Posterior vena cava (tissue), 2 donors: ENCODE data around the gene ZC2HC1C. TPM values are rescaled to one million over a fixed set of nuclear protein-coding genes. Genes with fewer than 3 reads are reported as not detected.

Source experiments
- DNase-seq: peaks from one replicate; pipeline ENCODE4 v3.0.0-alpha.2; 2020; ENCODE audit warnings: low spot score
- intact Hi-C, 2 donors: fragments of 100-400 bp; cut with DNase I; formaldehyde crosslinking; loops; one replicate each; pipeline versions ENCODE4 v1.14.1 to v1.14.2; 2022 to 2023
- total RNA-seq, 2 donors: library from RNA; stranded (reverse); fragmentation: NEBNext Ultra II Directional; extraction: Animal tissue kit (Norgen Biotek cat#: 25700); gene quantifications; one replicate each; pipeline ENCODE4 v1.2.1, GENCODE V29; 2021
- donor health status: DM: yes; HTN: yes; CAD: no.
- donor health status: DM: yes; HTN: yes; CAD: no.

Gene ZC2HC1C
- total RNA-seq, 2 donors from 2014 or later: 0.46 to 2.3 TPM

DNA sequence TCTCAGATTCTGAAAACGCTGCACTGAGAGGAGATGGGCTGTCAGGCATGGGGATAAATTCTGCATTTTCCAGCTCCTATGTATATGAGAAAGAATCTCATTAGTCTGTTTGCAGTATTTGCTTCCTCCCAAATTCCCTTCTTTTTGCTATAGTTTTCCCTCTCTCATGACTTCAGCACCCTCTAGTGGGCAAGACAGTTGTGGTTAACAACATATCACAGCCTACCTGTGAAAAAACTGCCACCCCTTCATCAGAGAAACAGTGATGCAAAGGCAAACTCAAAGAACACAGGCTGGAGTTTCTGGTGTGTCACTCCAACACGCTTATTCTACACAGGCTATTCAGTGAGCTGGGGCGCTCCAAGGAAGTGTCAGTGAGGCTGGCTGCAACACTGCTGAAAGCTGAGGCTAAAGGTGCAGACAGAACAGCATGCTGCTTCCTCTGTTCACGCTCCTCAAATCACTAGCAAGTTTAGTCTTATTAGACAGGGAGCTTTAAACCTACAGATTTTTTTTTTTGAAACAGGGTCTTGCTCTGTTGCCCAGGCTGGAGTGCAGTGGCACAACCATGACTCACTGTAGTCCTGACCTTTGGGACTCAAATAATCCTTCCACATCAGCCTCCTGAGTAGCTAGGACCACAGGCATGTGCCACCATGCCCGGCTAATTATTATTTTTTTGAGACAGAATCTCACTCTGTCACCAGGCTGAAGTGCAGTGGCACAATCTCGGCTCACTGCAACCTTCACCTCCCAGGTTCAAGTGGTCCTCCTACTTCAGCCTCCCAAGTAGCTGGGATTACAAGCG, 19.3 kb downstream of the ZC2HC1C start:
- intact Hi-C loops: loop anchor here in 1 of 2 donors (5.0 kb wide), 1 partner anchor 176 kb away; no protein-coding TSS in a partner anchor

DNA sequence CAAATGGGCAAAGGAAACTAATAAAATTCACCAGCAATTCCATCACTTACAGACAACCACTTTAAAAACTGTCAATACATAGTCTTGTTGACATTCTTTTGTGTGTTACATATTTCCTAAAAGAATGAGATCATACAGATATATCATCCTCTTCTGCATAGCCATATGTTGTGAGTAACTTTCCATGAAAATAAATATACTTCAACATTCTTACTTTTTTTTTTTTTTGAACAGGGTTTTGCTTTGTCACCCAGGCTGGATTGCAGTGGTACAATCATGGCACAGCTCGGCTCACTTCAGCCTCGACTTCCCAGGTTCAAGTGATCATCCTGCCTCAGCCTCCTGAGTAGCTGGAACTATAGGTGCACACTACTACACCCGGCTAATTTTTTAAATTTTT, 20.9 kb downstream of the ZC2HC1C start:
- intact Hi-C loops: no loop called here
- DNase-seq: no peak

More for the DNA sequence above, 19.3 kb downstream of the ZC2HC1C start:
- no peak for DNase-seq

DNA sequence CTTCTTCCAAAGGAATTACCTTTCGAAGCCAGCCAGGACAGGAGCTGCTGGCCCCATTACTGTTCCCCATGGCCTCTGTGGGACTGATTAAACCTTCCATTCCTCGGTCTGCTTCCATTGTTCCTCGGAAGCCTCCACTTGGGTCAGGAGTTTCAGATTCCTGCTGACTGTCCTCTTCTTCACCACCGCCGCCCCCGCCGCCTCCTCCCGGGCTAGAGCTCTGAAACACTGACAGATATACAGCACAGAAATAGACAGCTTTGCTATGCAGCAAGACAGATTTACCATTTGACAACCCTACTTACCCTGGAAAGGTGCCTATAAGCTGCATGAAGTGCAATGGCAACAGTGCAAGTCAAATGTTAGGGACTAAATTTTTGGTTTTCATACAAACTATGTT, 21.8 kb downstream of the ZC2HC1C start:
- intact Hi-C loops: no loop called here
- DNase-seq: no peak

DNA sequence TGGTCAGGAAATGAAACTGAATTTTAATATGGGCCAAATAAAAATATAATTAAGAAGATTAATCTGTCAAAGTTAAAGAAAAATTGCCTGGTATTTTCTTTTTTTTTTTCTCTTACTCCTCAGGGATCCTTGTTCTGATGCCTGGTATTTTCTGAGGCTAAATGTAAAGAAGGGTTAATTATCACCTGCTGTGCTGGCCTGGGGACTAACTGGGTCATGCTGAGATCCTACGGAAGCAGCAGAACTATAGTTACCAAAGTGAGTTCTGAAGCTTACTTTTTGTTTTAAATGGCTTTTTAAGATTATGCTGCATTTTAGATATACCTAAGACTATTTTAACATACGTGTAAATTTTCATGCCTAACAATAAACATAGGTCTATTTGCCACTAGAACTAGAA, 23.3 kb downstream of the ZC2HC1C start:
- intact Hi-C loops: no loop called here

DNA sequence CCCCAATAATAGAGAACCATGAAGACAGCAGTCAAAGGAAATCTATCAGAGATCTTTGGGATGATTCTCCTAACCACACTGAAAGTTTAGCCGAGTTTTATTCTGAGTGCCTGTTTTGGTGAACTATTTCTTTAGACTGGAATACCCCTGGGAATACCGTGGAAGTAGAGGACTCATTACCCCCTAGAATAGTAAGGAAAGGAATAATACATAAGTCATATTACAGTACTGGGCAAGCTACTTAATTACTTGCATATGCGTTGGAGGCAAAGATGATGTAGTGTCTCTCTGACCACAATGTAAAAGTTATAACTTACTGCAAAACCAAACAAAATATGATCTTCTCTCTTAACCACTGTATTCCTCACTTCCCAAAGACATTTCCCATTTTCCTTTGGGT, 25.5 kb downstream of the ZC2HC1C start:
- DNase-seq: no peak
- intact Hi-C loops: no loop called here

More for the DNA sequence above, 23.3 kb downstream of the ZC2HC1C start:
- DNase-seq: no peak

DNA sequence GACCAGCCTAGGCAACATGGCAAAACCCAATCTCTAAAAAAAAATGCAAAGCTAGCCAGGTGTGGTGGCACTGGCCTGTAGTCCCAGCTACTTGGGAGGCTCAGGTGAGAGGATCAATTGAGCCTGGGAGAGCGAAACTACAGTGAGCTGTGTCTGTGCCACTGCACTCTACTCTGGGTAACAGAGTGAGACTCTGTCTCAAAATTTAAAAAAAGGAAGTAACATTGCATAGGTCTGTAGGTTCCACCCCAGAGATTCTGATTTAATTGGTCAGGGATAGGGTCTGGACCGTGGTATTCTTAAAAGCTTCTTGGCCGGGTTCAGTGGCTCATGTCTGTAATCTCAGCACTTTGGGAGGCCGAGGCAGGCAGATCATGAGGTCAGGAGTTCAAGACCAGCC, 26.2 kb downstream of the ZC2HC1C start:
- intact Hi-C loops: no loop called here
- DNase-seq: no peak

DNA sequence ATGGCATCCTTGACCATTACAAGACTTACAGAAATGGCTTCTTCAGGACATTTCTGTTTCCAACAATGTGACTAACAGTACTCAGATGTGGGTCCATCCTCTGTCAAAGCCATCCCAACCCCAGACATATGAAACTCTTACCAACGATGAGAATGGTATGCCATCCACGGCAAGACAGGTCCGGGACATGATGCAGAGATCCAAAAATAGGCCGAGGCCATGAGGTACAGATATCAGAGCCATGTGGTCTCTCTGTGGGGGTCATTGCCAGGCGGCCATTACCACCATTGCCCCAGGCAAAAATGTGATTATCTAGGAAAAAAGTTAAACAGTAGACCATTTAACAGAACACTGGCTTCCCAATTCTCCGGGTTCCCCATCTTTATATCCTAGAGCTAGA, 27.5 kb downstream of the ZC2HC1C start:
- DNase-seq: no peak
- intact Hi-C loops: no loop called here

DNA sequence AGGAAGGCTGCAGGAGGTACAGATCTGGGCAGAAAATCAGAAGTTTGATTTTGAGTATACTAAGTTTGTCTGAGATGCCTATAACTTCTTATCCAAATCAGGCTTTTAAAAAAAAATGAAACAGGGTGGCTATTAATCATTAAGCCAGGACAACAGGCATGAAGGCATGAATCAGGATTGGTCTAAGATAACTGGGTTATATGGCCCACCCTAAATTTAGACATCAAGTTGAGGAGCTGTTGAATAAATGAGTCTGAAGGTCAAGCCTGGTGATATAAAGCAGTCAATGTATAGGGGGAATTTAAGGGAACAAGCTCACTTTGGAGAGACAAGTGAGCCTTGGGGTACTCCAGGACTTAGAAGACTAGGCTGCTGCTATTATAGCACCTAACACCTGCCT, 28.8 kb downstream of the ZC2HC1C start:
- DNase-seq: no peak
- intact Hi-C loops: no loop called here

DNA sequence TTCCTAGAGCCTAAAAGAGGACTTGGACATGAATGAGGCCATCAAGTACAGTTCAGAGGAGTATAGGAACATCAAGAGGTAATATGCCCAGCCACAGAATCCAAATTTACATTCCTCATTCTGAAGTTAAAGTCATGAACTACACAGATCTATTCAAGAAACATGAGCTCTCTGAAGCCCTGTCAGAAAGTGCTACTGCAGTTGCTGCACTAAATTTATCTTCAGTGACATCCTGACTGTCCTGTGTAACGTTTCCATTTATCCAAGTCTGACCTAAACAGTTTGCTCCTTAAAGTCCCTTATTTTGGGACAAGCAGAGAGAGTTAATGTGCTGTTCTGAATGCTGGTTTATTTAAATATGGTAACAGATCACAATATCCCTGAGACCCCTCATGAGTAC, 29.2 kb downstream of the ZC2HC1C start:
- no peak for DNase-seq
- intact Hi-C loops: no loop called here

DNA sequence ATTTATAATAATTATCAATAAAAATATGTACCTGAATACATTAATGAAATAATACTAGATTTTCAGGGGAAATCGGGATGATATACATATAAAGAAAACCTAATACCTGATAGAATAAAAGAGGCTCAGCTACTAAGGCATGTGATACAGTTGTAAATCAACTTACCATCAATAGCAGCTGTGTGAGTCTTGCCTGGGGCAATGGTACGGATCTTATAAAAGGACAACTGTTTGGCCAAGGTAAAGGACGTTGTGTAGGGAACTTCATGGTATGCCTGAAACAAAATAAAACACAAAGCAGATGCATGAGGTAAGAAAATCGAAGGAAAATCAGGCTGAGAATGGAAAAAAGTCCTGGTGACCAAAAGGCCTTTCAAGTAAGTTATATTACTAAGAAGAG, 32.0 kb downstream of the ZC2HC1C start:
- DNase-seq: no peak
- intact Hi-C loops: no loop called here

DNA sequence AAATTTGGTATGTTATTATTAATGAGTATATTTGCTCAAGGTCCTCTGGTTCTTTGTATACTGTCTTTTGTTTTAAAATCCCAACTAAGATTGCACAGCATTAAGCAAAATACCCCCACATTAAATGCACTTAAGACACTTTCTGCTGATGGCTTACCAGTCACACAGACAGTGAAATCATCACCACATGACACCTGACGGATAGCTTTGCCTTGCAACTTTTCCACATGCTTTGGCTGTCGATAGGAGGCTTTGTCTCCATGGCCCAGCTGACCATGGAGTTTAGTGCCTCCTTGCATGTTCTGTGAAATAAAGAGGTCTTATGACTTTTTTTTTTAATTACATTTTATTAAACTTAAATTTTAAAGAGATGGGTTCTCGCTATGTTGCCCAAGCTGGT, 37.7 kb downstream of the ZC2HC1C start:
- DNase-seq: no peak
- intact Hi-C loops: no loop called here

DNA sequence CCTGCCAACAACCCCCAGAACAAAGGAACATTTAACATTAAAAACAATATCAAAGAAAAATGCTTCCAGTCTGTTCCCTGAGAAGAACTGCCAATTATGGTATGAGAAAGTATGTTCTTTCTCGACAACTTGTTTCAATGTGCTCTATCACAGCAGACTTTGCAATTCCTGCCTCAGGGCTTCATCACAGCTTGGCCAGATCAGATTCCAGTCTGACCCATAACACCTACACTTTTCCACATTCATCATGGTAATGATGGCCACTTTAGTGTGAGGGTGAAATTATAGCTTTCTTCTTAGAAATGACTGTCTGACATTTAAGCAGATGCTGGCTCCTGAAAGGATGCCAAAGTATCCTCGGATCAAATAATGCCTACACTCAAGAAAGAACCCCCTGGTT, 40.4 kb downstream of the ZC2HC1C start:
- no peak for DNase-seq

DNA sequence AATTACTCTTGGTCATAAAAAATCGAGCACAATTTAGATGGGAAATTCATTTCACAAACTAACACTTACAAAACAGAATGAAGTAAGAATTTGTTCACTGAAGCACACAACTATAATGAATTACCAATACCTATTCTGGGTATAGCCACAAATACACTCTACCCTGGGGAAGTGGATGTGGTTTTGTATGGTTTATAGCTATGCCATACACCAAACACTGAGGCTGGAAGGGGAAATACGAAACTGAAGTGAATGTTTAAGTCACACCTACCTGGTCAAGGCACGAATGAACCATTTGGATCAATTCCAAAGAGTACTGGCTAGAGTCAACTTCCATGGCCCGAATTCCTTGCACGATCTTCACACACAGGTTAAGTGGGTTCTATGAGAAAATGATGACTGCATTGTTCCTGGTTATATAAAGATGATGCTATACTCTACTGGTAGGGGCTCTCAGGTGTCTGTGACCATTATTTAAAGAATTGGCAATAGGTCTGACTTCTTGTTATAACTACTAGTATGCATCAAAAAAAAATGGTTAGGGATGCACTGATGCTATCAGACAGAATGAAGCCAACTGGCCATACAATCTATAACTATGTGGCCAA, 44.6 kb downstream of the ZC2HC1C start:
- intact Hi-C loops: no loop called here

More for the DNA sequence above, 40.4 kb downstream of the ZC2HC1C start:
- intact Hi-C loops: no loop called here

DNA sequence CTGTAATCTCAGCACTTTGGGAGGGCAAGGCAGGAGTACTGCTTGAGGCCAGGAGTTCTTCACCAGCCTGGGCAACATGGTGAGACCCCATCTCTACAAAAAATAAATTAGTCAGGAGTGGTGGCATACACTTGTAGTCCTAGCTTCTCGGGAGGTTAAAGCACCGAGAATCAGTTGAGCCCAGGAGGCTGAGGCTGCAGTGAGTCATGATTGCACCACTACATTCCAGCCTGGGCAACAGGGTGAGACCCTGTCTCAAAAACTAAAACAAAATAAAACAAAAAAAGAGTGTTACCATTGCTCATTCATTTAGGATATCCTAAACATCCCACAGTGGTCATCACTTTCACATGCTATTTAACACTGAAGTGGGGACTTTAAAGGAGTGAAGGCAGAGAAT, 49.6 kb downstream of the ZC2HC1C start:
- intact Hi-C loops: no loop called here
- no peak for DNase-seq

More for the DNA sequence above, 44.6 kb downstream of the ZC2HC1C start:
- no peak for DNase-seq

DNA sequence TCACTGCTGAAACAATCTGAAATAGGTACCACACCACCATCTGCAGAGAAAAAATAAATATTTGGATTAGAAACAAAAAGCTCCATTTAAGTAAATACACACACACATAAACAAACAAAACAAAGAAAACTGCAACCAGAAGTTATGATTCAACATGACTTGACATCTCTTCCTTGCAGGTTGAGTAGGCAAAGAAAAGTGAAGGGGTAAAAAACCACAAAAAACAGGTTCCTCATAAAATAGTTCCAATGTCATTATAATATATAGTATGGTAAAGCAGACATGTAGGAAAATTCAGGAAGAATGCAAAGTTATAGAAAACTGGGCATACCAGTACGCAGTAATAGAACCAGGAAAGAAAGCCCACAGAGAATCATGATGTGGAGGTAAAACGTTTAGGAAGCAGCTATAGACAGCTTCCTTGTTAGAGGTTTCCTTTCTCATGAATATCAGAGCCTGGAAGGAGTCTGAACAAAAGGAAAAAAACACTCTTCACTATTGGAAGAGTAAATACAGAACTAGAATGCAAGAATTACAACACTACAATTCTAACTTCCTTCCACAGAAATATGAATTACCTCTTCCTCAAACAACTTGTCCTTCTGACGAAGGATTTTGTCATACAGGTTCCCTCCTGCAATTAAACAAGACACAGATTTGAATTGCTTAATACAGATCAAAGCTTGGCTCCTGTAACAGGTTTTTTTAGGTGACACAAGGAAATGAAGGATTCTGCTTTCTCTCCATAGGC, 51.3 kb downstream of the ZC2HC1C start:
- DNase-seq: no peak
- intact Hi-C loops: loop anchor here in 1 of 2 donors (10.0 kb wide), 1 partner anchor 374 kb away; no protein-coding TSS in a partner anchor

DNA sequence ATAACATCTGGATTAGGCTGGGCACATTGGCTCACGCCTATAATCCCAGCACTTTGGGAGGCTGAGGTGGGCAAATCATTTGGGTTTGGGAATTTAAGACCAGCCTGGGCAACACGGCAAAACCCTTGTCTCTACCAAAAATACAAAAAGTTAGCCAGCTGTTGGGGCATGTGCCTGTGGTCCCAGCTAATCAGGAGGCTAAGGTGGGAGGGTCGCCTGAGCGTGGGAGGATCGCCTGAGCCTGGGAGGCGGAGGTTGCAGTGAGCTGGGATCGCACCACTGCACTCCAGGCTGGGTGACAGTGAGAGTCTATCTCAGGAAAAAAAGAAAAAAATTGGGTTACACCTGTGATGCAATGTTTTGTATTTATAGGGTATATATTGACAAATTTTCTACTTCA, 52.1 kb downstream of the ZC2HC1C start:
- no peak for DNase-seq
- intact Hi-C loops: loop anchor here in 1 of 2 donors (10.0 kb wide), 1 partner anchor 373 kb away; no protein-coding TSS in a partner anchor

DNA sequence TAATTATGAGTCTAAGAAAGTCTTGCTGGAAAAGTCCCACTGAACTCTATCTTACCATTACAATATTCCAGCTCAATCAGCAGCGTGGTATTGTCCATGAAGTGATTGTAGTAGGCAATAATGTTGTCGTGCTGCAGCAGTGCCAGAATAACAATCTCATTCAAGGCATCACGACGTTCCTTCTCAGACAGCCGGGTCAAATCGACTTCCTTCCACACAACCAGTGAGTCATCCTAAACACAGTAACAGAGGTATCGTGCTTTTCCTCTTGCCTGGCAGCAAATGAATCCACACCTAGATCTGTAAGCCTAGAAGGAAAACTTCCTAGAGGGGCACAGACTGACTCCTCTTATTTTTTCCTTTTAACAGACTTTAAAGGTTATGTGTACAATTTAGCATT, 54.5 kb downstream of the ZC2HC1C start:
- intact Hi-C loops: loop anchor here in 1 of 2 donors (10.0 kb wide), 1 partner anchor 371 kb away; no protein-coding TSS in a partner anchor
- DNase-seq: no peak

DNA sequence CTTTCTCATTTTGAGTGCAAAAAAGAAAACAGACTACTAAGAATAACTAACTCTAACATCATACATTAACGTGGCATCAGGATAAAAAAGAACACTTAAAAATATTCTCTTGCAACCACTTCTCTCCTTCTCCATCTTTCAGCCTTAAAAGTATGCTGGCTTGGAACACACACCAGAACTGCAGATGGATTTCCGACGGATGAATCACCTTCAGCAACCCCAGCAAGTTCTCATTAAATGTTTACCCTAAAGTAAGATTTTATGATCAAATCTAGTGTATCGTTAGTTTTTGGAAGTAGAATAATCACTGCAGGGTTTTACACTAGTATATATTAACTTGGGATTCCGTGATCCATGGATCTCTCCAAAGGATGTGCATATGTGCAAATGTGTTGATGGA, 56.2 kb downstream of the ZC2HC1C start:
- DNase-seq: no peak
- intact Hi-C loops: loop anchor here in 1 of 2 donors (10.0 kb wide), 1 partner anchor 369 kb away; no protein-coding TSS in a partner anchor

DNA sequence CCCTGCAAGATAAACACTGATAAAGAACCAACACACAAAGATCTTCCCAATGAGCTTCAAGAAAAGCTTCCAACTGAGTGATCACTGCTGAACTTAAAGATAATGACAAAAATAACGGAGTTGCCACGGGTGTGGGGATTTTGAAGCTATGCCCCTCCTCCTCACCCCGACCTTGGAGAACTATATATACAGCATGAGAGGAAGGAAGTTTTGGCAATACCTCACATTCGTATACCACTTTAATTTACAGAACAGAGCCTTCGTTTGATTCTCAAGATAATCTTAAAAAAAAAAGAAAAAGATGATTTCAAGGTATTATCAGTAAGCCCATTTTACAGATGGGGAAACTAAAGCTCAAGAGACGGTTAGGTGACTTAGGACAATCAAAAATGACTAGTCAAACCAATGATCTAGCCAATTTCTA, 56.7 kb downstream of the ZC2HC1C start:
- no peak for DNase-seq
- intact Hi-C loops: loop anchor here in 1 of 2 donors (10.0 kb wide), 1 partner anchor 369 kb away; no protein-coding TSS in a partner anchor
